Measurements from ENCODE around the gene PRR12. TPM values are rescaled to one million over a fixed set of nuclear protein-coding genes. Genes with fewer than 3 reads are reported as not detected.

PRR12 gene
- total RNA-seq, 4 donors from 2014 or later = 2.6 to 63.1 (median 8.6) TPM

DNA sequence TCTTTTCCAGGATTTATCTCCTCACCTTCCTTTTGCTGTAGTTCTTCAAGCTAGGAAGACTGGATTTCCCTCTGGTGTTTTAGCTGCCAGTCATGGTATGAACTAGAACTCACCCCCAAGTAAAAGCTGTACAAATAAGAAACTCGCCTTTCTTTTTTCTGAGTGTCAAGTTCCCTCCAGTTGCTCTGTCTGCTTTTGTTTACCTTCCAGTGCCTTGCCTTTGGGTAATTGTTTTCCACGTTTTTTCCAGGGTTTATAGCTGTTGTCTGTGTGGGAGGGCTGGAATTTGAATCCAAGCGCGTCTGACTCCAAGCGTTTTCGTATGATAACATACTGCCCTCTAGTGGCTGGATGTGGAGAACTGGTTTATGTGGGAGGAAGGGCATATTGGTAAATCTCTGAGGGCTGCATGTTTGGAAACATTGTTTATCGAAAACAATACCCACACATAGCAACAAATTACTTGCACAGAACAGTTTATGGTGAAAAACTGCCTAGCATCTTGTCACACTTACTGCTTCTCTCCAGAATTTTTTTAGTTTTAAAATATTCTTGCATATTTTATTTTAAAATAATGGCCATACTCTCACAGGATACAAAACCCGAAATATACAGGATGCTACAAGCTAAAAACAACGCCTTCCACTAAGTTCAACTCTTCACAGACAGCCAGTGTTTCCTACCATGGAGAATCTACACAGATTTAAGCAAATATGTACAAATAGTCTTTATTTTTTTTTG is 44.0 kb upstream of the PRR12 start:
- H3K27ac ChIP-seq = peak overlapping the region; percentile 42 to 76
- intact Hi-C loops (cut with DNase I; ENCODE audit: low total_unique reads) = no loop called here
- TF ChIP-seq POLR2A (IDR thresholded peaks at IDR 0.05) (no peak), CTCF (IDR thresholded peaks at IDR 0.05) (peak; percentile 83 to 96 (median 90))

GRCh38 chr19:49549045-49549444 is 41.9 kb upstream of the PRR12 start:
- H3K27me3 ChIP-seq = no peaks in the 10 kb centered on the region
- TF ChIP-seq CTCF (IDR thresholded peaks at IDR 0.05) = no peak
- TF ChIP-seq POLR2A (IDR thresholded peaks at IDR 0.05) = no peak
- DNase-seq = no peak
- H3K27ac ChIP-seq = no peak overlapping the region
- no peak overlapping the region for H3K4me3 ChIP-seq
- no peaks in the 10 kb centered on the region for H3K36me3 ChIP-seq
- H3K9me3 ChIP-seq = no peaks in the 10 kb centered on the region
- H3K4me1 ChIP-seq = no peaks in the 10 kb centered on the region
- intact Hi-C loops (cut with DNase I; ENCODE audit: low total_unique reads) = loop anchor here (2.0 kb wide), 1 partner anchor 46 kb away; no protein-coding TSS in a partner anchor

More for the DNA sequence above, 44.0 kb upstream of the PRR12 start:
- Histone ChIP-seq H3K4me3 (no peak overlapping the region), H3K4me1 (no peaks in the 10 kb centered on the region), H3K36me3 (no peaks in the 10 kb centered on the region), H3K27me3 (no peaks in the 10 kb centered on the region), H3K9me3 (no peaks in the 10 kb centered on the region)
- DNase-seq = peak; percentile 66 to 88

DNA sequence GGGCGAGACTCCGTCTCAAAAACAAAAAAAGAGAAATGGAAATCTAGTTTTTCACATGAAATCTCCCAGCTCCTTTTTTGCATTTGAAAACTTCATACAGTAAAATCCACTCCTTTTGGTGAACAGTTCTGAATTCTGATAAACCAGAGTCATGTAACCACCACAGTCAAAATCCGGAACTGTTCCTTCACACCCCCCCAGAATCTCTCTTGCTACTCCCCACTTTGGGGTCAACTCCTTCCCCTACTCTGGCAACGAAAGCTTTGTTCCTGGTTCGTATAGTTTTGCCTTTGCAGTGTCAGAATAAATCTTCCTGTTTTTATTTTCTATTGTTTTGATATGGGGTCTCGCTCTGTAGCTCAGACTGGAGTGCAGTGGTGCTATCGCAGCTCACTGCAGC is 39.5 kb upstream of the PRR12 start:
- no peaks in the 10 kb centered on the region for H3K36me3 ChIP-seq
- no peak overlapping the region for H3K27ac ChIP-seq
- TF ChIP-seq CTCF (IDR thresholded peaks at IDR 0.05) (no peak), POLR2A (IDR thresholded peaks at IDR 0.05) (no peak)
- H3K4me3 ChIP-seq = no peak overlapping the region
- H3K9me3 ChIP-seq = no peaks in the 10 kb centered on the region
- intact Hi-C loops (cut with DNase I; ENCODE audit: low total_unique reads) = no loop called here
- H3K27me3 ChIP-seq = no peaks in the 10 kb centered on the region
- DNase-seq = no peak
- no peaks in the 10 kb centered on the region for H3K4me1 ChIP-seq

DNA sequence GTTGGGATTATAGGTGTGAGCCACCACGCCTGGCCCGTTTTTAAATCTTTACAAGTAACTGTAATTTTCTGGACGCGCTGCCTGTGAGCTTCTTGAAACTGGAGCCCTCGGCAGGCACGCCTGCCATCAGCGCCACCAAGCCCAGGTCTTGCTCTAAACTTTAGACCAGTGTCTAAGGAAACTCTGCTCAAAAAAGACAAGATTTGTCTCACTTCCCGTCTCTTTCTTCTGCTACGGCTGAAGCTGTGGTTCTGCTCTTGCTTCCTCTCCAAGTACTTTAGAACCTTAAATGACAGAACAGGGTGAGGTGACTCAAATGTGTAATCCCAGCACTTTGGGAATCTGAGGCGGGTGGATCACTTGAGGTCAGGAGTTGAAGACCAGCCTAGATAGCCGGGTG is 38.2 kb upstream of the PRR12 start:
- Histone ChIP-seq H3K9me3 (no peaks in the 10 kb centered on the region), H3K27ac (no peak overlapping the region)
- intact Hi-C loops (cut with DNase I; ENCODE audit: low total_unique reads) = no loop called here

More for the DNA sequence above, 38.2 kb upstream of the PRR12 start:
- TF ChIP-seq POLR2A (IDR thresholded peaks at IDR 0.05) (no peak), CTCF (IDR thresholded peaks at IDR 0.05) (no peak)
- DNase-seq = no peak
- H3K27me3 ChIP-seq = no peaks in the 10 kb centered on the region
- H3K36me3 ChIP-seq = no peaks in the 10 kb centered on the region
- no peak overlapping the region for H3K4me3 ChIP-seq
- H3K4me1 ChIP-seq = no peaks in the 10 kb centered on the region
